ENCODE results near the gene CHRNA1. TPM values are rescaled to one million over a fixed set of nuclear protein-coding genes. Genes with fewer than 3 reads are reported as not detected.

CHRNA1 gene
- total RNA-seq, 6 experiments from 2014 or later: 0.14 TPM; not detected in 5

DNA sequence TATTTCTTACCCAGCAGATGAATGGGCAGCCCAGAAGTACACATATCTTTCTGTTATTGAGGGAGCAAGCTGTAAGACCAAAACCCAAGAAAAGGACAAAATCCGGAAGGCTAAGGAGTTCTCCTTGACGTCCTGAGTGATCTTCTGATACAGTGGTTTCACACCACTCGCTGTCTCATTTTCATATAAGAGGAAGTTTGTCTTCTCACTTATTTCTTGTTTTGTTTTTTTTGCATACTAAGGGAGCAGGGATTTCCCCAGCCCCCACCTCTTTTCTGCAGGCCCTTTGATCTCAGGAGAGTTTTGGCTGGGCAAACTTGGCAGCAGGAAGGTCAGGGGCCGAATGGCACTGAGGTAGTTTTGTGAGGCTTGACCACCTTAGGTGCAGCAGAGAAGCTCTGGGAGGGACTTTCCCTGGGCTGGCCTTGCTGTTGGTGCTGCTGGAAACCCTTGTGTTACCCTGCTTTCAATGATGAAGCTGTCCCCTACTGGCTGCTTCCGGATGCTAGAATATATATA, 13.3 kb downstream of the CHRNA1 start:
- H3K4me1 Mint-ChIP-seq (ENCODE audit: low read depth): peaks cover 24% of the 10 kb centered on the region
- H3K36me3 Mint-ChIP-seq (ENCODE audit: low read depth): no peaks in the 10 kb centered on the region
- no peak for DNase-seq
- H3K9me3 Mint-ChIP-seq: no peaks in the 10 kb centered on the region
- no peaks in the 10 kb centered on the region for H3K27me3 Mint-ChIP-seq (ENCODE audit: insufficient read depth)
- TF ChIP-seq, protein P1, sequence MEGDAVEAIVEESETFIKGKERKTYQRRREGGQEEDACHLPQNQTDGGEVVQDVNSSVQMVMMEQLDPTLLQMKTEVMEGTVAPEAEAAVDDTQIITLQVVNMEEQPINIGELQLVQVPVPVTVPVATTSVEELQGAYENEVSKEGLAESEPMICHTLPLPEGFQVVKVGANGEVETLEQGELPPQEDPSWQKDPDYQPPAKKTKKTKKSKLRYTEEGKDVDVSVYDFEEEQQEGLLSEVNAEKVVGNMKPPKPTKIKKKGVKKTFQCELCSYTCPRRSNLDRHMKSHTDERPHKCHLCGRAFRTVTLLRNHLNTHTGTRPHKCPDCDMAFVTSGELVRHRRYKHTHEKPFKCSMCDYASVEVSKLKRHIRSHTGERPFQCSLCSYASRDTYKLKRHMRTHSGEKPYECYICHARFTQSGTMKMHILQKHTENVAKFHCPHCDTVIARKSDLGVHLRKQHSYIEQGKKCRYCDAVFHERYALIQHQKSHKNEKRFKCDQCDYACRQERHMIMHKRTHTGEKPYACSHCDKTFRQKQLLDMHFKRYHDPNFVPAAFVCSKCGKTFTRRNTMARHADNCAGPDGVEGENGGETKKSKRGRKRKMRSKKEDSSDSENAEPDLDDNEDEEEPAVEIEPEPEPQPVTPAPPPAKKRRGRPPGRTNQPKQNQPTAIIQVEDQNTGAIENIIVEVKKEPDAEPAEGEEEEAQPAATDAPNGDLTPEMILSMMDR (IDR thresholded peaks at IDR 0.05): no peak
- no peak overlapping the region for H3K27ac Mint-ChIP-seq
- no peak overlapping the region for H3K4me3 Mint-ChIP-seq

DNA sequence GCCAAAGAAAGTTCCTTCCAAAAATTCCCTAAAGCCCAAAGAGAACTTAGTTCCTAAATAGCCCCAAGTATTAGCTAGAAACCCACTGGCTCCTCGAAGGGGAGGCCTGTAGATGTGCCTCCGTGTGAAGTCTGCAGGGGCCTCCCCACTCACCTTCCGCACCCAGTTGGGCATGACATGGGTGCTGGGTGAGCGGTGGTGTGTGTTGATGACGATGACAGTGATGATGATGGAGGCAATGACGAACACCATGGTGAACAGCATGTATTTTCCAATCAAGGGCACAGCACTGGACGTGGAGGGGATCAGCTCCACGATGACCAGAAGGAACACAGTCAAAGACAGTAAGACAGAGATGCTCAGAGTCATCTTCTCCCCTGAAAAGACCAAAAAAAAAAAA, 14.5 kb downstream of the CHRNA1 start:
- no peaks in the 10 kb centered on the region for H3K36me3 Mint-ChIP-seq (ENCODE audit: low read depth)
- H3K27ac Mint-ChIP-seq: no peak overlapping the region
- H3K9me3 Mint-ChIP-seq: no peaks in the 10 kb centered on the region
- H3K4me1 Mint-ChIP-seq (ENCODE audit: low read depth): peaks cover 24% of the 10 kb centered on the region
- TF ChIP-seq, protein P1 (IDR thresholded peaks at IDR 0.05): no peak
- H3K27me3 Mint-ChIP-seq (ENCODE audit: insufficient read depth): peaks cover 2% of the 10 kb centered on the region
- no peak overlapping the region for H3K4me3 Mint-ChIP-seq
- no peak for DNase-seq

DNA sequence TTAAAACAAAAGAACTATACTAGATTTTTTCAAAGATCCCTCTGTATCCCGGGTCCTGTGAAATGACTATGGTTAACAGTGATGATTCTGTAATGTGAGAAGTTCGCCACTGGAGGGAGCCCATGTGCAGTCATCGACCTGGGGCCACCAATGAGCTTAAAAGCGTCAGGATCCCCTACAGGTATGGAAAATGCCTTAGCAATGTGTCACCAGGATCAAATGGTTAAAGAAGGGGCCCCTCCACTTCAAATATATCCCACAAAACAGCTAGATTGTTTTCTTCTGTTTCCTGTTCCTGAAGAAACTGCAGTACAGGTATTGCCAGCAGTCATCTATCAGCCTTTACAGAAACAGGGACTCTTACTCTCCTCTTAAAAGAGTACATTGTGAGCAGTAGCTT, 15.3 kb downstream of the CHRNA1 start:
- Mint-ChIP-seq H3K4me1 (ENCODE audit: low read depth) (peaks cover 24% of the 10 kb centered on the region), H3K27me3 (ENCODE audit: insufficient read depth) (peaks cover 2% of the 10 kb centered on the region), H3K36me3 (ENCODE audit: low read depth) (no peaks in the 10 kb centered on the region), H3K9me3 (no peaks in the 10 kb centered on the region), H3K4me3 (no peak overlapping the region), H3K27ac (no peak overlapping the region)
- TF ChIP-seq, protein P1 (IDR thresholded peaks at IDR 0.05): peak; percentile 93
- peak; percentile 33 for DNase-seq

DNA sequence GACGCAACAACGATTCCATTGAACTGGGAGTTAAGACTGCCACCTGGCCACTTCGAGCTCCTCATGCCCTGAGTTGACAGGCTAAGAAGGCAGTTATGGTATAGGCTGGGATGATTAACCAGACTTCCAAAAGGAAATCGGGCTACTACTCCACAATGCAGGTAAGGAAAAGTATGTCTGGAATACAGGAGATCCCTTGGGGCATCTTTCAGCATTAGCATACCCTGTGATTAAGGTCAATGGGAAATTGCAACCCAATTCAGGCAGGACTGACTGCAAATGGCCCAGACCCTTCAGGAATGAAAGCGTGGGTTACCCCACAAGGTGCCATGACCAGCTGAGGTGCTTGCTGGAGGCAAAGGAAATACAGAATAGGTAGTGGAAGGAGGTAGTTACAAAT, 19.1 kb downstream of the CHRNA1 start:
- DNase-seq: no peak
- no peaks in the 10 kb centered on the region for H3K9me3 Mint-ChIP-seq
- H3K27me3 Mint-ChIP-seq (ENCODE audit: insufficient read depth): peaks cover 21% of the 10 kb centered on the region
- no peak overlapping the region for H3K27ac Mint-ChIP-seq
- H3K4me1 Mint-ChIP-seq (ENCODE audit: low read depth): peaks cover 8% of the 10 kb centered on the region; the same call in 1 of the 2 replicates
- TF ChIP-seq, protein P1 (IDR thresholded peaks at IDR 0.05): no peak
- H3K36me3 Mint-ChIP-seq (ENCODE audit: low read depth): no peaks in the 10 kb centered on the region
- no peak overlapping the region for H3K4me3 Mint-ChIP-seq

DNA sequence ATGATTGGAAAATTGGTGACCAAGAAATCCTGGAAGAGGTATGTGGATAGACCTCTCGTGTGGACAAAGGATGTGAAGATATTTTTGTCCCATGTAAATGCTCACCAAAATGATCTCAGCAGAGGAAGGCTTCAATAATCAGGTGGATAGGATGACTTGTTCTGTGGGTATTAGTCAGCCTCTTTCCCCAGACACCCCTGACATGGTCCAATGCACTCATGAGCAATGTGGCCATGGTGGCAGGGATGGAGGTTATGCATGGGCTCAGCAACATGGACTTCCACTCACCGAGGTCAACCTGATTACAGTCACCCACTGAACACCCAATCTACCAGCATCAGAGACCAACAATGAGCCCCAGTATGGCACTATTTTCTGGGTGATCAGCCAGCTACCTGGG, 20.2 kb downstream of the CHRNA1 start:
- H3K4me1 Mint-ChIP-seq (ENCODE audit: low read depth): 0 out of 2 replicates have a peak, but pooled peaks cover 4% of the 10 kb centered on the region
- no peaks in the 10 kb centered on the region for H3K36me3 Mint-ChIP-seq (ENCODE audit: low read depth)
- H3K27ac Mint-ChIP-seq: no peak overlapping the region
- no peak for DNase-seq
- H3K4me3 Mint-ChIP-seq: no peak overlapping the region
- TF ChIP-seq, protein P1 (IDR thresholded peaks at IDR 0.05): no peak
- H3K27me3 Mint-ChIP-seq (ENCODE audit: insufficient read depth): peaks cover 29% of the 10 kb centered on the region
- no peaks in the 10 kb centered on the region for H3K9me3 Mint-ChIP-seq

DNA sequence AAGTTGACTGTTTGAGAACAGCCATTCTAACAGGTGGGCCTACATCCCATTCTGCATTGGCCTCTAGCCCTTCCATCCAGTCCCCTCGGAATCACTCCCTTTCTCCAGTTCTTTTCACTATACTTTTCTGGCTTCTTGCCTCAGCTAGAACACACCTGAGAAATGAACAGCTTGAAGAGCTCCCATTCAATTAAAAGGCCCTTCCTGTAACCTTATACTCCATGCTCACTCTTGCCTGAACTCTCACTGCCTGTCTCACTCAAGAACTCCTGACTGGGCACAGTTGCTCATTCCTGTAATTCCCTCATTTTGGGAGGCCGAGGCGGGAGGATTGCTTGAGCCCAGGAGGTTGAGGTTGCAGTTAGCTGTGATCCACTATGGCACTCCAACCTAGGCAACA, 23.6 kb downstream of the CHRNA1 start:
- DNase-seq: no peak
- TF ChIP-seq, protein P1 (IDR thresholded peaks at IDR 0.05): no peak
- Mint-ChIP-seq H3K4me3 (no peak overlapping the region), H3K27me3 (ENCODE audit: insufficient read depth) (peaks cover 46% of the 10 kb centered on the region), H3K36me3 (ENCODE audit: low read depth) (no peaks in the 10 kb centered on the region), H3K27ac (no peak overlapping the region), H3K9me3 (no peaks in the 10 kb centered on the region), H3K4me1 (ENCODE audit: low read depth) (no peaks in the 10 kb centered on the region)

Data from HFFc6 (cell line).